GM18519 (cell line): ENCODE data around the gene CIAPIN1.

Experiments
- ATAC-seq: cut with Tn5 transposase; IDR thresholded peaks from one replicate; pipeline ENCODE4 v1.9.1; 2021; ENCODE audit warnings: mild to moderate bottlenecking, moderate library complexity; ENCODE audit not compliant: unreplicated experiment, low FRiP score

The CIAPIN1 gene

DNA sequence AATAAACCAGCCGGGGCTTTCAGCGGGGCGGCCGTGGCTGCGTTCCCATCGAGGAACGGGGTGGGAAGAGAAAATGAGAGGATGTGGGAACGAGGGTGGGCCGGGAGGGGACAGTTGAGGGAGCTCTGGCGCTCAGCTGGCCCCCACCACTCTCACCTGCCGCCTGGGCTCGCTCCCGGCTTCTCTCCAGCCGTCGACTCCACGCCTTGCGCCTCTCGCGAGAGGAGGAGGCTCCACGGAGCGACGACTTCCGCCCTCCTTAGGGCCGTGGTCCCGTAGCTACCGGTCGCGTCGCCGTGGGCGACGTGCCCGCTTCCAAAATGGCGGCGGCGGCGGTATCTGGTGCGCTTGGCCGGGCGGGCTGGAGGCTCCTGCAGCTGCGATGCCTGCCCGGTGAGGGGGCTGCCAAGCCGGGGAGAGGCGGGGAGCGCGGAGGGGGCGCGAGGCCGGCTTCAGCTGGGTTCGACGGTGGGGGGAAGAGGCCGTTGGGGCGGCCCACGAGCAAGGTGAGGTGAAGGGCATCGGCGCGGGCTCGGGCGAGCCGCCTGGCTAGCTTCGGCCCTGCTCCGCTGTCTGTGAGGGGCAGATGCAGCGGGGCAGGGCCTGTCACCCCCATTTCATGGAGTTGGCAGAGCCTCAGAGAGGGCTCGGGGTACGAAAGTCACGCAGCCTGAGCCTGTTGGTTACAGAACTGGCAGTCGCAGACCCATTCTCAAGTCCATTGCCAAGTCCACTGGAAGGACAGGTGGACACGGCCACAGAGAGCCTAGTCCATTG, at the start of gene CIAPIN1, which contains the start of gene COQ9:
TSS of gene CIAPIN1 (minus strand) at position 200 of the 777 bp plus-strand sequence. CDS start 6,457 bp downstream, outside the sequence.
TSS of gene COQ9 (plus strand) at position 294 of the 777 bp plus-strand sequence. CDS start at position 321, 27 bp downstream.
- peak; percentile 91 for ATAC-seq

DNA sequence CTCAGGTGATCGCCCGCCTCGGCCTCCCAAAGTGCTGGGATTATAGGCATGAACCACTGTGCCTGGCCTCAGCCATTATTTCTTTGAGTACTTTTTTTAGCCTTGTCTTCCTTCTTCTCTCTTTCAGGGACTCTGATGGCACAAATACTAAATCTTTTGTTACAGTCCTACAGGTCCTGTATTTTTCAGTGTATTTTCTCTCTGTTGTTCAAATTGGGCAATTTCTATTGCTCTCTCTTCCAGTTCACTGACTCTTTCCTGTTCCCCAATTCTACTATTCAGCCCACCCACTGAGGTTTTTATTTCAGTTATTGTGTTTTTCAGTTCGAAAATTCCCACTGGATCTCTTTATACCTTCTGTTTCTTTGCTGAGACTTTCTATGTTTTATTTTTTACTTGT, 46.6 kb upstream of the CIAPIN1 start:
- ATAC-seq: no peak

DNA sequence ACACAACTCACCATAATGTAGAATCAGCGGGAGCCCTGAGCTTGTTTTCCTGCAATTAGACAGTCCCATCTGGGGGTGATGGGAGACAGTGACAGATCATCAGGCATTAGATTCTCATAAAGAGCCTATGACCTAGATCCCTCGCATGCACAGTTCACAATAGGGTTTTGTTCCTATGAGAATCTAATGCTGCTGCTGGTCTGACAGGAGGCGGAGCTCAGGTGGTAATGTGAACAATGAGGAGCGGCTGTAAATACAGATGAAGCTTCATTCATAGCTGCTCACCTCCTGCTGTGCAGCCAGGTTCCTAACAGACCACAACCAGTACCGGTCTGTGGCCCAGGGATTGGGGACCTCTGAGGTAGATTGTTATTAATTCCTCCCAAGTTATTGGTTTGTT, 42.0 kb upstream of the CIAPIN1 start:
- no peak for ATAC-seq

DNA sequence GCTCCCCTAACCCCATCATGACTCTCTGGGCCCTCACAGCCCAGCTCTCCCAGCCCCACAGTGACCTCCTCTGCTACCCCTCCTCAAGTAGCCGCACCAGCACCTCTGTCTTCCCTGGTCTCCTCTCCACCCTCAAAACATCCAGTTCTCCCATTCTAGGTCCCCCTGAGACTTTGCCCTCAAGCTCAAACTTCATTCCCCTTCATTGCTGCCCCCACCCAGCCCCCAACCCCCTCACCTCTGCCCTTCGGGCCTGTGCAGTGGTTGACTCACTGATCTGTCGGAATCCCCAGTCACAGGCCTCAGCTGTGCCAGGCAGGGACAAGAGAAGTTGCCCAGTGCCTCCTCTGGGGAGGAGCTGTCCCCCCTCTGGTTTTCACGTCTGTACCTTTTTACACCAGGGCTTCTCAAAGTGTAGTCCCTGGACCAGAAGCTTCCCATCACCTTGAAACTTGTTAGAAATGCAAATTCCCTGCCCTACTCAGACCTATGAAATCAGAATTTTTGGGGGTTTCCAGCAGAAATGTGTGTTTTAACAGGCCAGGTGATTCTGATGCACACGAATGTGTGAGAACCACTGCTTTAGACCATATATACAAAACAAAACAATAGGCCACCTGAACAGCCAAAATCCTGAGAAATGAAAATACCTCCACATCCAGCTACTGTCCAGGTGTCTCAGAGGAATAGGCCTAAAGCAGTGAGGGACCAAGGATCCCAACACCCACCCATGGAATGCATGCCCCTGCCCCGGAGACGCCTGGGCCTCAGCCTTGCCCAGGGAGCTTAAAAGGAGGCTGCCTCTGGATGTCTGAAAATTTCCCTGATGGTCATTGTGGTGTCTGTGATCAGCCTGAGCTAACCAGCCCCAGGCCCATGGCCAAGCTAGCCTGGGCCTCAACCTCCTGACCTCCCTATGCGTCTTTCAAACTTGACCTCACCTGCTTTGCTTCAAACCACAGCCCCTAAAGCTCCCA, 40.0 kb upstream of the CIAPIN1 start:
- no peak for ATAC-seq

DNA sequence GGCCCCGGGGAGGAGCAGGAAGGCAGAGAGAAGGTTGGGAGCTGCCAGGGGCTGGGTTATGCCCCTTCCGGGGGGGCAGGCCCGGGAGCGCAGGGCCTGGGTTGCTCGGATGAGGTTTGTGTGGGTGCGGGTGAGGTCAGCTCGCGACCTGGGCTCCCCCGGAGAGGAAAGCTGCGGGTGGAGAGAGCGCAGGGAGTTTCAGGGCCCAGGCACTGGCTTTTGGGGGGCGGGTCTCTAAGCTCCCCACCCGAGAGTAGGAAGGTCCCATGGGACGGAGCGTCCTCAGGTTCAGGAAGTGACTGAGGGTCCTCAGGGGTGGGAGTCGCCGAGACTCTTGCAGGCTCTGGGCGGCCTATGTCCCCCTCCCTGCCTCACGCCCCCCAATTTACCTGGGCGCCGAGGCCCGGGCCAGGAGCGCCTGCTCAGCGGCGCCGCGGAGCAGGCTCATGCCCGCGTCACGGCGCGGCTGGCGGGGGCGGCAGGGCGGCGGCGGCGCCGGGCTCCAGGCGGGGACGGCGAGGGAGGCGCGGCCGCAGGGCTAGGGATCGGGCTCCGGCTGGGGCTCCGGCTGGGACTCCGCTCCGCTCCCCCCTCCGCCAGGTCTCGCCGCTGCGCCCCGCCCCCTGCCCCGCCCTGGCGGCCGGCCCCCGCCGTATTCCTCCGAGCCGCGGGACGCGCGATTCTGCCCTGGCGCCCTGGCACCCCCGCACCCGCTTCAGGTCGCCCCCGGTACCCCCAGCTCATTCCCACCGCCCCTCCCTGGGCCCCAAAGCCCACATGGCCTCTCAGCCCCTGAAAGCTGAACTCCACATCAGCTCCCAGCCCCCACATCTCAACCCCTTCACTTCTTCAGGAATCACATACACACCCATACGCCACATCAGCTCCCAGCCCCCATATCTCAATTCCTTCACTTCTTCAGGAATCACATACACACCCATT, 39.0 kb upstream of the CIAPIN1 start, which contains the start of gene DOK4:
TSS of gene DOK4 (minus strand) at position 578 of the 942 bp plus-strand sequence. CDS start 6,986 bp downstream, outside the sequence.
- ATAC-seq: peak; percentile 51

DNA sequence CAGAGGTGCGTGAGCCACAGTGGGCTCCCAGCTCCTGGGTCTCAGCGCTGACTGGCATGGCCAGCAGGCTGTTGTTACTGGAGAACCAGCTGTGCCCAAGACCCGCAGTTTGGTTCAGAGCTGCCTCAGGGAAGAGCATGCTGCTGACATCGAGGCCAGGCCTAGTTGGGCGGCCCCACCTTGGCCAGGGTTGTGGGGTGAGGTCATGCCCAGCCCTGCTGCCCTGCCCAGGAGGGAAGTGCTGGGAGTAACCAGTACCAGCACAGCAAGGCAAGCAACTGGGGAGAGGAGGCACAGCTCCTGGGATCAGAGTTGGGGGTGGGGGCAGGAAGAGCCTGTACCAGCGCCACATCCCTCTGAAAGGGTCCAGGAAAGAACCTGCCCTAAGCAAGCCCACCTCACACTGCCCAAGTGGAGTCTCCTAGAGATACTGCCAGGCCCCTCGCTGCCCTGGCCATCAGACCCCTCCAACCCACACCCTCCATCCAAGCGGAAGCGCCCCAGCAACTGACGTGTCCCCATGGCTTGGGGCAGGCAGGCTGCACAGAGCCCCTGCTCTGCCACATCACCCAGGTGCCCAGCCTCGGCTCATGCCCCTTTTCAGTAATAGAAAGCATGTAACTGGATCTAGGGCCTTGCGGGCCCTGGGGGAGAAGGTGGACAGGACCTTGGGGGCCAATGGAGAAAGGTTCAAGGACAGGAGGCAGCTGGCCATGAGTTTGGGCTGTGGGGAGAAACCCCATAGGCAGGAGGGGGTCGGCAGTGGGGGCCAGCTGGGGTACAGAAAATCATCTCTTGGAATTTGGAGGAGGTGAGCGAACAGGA, 38.1 kb upstream of the CIAPIN1 start:
- no peak for ATAC-seq

DNA sequence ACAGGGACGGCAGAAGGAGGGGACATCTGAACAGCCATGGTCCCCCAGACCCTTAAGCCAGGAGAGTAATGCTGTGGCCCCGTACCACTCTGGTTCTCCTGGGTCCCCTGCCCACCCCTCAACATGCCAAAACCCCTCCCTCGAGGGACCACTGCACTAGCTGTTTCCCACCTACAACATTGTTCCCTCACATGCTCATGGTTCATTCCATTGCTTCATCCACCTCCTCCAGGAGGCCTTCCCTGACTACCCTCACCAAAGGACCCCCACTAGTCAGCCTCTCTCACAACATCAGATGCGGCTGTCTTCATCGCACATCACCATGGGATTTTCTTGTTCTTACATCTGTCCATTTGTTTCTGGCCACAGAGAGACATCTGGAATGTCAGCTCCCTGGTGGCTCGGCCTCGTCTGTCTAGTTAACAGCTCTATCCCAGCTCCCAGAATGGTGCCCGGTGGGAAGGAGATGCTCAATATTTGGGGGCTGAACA, 37.4 kb upstream of the CIAPIN1 start:
- no peak for ATAC-seq

DNA sequence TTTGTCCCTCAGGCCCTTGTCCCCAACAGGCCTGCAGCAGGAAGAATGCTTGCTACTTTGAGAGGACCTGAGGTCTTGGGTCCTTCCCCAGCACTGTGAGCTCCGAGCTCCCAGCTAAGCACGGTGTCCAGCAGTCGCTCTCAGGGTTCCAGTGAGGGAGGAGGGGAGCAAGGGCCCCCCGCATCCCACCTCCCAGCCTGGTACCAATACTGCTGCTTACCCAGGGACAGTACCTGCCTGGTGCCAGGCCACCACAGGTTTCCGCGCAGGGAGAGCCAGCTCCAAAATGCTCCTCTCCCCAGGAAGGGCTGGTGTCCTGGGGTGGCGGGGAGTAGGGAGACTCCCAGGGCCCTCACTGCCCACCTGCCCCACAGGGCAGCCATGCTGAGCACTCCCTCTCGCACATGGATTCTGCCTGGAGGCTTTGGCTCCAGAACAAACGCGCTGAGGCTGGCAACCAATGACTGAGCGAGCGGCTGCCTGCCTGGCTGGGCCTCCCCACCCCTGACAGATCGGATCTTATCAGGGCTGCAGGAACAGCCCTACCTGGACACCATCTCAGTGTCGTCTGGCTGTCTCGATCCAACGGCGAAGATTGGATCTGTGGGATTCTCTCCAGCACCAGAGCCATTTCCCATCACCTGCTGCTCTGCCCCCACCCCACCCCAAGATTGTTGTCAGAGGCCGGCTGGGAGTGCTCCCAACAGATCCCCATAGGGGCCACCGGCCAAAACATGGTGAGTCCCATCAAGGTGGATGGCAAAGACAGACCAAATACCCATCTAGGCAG, 36.7 kb upstream of the CIAPIN1 start:
- ATAC-seq: no peak

DNA sequence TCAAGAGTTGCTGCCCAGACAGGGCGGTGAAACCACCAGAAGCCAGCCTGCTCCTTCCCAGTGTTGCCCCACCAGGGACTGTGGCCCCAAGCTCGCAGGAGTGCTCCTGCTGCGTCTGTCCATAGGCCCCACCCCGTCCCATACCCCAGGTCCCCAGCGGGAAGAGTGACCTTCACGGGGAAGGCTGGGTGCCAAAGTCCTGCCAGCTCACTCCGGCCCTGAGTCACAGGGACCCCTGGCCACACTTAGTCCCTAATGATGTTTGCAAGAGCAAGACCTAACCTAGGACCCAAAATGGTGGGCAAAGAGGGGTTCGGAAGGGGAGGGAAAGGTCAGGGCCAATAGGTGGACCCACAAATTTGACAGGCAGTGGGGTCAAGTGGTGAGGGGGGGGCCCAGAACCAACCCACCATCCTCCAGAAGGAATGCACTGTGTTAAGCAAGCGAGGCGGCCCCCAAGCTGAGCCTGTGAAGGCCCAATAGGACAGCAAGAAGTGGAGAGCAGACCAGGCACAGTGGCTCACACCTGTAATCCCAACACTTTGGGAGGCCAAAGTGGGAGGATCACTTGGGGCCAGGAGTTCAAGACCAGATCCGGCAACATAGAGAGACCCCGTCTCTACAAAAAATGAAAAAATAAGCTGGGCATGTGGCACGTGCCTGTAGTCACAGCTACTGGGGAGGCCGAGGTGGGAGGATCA, 35.8 kb upstream of the CIAPIN1 start:
- no peak for ATAC-seq

DNA sequence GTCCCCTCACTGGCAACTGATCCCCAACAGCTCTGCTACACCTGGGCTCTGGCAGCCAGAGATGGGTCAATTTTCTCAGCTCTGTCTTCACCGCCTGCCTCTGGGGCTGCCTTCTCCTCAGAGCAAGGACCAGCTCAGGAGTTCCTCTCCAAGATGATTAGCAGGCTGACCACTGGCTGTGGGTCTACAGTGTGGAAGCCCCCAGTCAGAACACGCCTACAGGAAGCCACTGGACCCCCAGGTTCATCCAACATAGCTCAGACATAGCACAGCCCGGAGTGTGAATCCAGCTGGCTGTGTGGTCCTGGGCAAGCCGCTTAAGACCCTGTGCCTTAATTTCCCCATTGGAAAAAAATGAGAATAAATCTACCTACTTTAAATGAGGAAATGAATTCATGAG, 34.2 kb upstream of the CIAPIN1 start:
- no peak for ATAC-seq

DNA sequence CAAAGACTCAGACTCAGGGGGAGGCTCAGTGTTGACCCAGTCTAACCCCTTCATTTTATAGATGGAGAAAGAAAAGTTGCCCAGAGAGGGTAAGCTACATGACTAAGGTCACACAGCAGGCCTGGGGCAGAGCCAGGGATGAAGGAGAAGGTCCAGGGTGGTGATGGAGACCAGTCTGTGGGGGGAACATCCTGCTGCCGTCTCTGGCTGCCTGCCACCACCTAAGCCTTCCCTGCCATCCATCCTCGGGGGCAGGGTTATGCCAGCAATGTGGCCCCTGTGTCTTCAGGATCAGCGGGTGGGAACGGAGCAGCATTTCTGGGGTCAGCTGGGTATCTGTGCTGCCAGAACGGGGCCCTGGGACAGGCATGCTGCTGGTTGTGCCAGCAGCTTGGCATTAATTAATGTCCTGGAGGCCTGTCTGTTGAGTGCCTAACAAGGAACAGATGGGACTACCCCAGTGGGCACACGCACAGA, 33.6 kb upstream of the CIAPIN1 start:
- no peak for ATAC-seq

DNA sequence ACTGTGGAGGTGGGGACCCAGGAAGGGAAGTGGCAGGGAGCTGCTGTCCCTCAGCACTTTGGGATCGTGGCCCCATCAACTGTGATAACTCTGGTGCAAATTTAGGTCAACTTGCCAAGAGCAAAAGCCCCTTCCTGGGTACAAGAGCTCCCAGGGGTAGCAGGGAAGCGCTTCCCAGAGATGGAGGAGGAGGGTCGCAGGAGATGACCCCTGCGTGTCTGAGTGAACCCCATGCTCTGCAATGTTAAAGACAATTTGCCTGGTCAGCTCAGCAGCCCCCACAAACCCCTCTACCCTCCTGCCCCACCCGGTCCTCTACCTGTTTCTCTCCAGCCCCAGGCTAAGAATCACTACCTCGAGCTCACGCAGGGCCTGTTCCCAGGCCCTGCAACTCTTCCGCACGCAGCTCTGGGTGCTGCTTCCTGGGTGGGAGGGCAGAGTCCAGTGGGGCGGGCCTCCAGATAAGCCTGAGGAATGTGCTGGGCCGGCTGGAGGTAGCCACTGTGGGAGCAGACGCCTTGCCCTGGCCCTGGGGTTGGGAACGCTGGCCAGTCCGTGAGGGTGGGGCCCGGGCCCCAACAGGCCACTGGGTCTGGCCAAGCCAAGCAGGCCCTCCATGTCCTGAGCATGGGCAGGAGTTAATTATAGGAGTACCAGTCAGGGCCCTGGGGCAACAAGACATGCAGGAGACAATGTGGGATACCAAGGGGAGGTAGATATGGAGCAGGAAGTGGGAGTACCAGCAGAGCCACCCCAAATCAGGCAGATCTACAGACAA, 33.0 kb upstream of the CIAPIN1 start:
- no peak for ATAC-seq

DNA sequence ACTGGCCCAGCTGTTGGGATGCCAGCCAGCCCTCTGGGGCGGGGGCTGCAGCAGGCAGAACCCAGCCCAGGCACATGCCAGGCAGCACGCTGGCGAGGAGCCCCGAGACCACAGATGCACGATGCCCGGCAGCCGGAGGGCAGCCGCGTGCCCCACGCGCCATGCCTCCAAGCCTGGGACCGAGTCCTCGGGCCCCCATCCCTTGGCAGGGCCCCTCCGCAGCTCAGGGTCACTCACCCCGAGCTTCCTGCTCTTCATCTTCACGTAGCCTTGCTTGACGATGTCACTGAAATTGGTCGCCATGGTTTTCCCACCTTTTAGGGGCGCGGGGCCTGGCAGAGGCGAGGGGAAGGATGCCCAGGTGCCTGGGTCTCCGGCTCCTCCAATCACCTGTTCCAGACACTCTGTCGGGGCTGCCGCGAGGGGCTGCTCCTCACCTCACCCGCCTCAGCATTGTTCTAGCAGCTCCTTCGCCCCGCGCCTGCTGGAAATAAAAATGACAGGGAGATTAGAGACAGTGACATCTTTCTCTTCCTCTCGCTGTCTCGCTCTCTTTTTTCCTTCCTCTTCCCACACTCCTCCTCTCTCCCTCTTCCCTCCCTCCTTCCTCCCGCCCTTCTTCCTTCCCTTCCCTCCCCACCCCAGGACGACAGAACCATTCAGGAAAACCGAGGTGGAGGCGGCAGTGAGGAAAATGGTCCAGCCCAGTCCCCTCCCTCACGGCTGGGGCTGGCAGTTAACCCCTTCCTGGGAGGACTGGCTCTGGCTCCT, 32.2 kb upstream of the CIAPIN1 start:
- ATAC-seq: no peak

DNA sequence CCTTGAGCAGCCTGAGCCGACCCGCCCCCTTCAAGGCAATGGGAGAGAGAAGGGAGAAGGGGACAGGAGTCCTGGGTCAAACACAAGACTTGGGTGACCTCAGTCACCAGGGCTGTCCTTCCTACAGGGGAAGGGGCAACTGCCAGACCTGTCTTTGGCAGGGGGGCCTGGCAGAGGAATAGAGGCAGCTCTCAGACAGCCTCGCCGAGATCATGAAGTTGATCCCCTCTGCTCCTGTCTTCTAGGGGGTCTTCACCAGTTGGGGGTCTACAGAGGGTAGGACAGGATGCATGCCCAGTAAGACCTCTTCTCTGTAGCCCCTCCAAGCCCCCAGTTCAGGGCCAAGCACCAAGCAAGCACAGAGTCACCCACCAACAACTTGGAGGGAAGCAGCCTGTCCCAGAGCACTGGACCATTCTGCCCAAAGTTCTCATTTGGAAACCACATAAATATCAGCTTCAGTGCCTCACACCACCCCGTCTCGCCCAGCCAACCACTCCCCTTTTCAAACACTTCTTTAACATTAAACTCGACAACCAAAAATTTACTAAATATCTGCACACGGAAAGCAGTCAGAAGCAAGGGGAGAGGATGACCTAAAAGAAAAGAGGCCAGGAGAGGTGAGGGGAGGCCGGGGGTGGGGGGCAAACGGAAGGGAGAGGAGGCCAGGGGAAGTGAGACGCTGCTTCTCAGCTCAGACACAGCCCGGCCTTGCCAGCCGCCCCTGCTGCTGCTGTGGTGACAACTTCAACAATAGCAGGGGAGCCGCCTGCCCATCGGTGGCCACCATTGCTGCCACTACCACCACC, 31.4 kb upstream of the CIAPIN1 start:
- no peak for ATAC-seq

DNA sequence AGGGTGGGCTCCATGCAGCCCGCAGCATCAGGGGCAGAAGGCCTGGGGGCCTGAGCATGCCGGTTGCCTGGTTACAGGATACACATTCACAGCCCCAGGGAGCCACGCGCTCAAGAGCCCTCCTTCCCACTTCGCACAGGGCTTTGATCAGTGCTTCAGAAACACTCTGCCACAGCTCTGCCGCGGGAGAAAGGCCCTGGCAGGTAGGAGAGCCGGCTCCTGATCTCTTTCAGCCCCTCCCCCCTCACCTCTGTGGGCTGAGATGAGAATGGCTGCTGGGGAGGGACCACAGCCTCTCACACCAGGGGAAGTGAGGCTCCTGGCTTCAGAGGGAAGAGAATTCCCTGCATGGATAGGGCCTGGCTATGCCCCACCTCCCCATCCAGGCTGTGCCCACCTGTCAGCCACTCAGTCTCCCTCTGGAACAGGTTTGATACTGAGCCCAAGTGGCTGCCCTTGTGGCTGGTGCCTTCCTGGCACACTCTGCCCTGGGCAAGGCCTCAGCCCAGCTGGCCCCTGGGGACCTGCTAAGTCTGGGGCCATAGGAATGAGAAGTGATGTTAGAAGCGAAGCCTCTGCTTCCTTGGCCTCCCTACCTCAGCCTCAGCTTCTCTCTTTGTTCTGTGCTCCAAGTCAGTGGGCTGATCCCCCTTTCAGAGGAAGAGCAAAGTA, 30.5 kb upstream of the CIAPIN1 start:
- no peak for ATAC-seq
